B cell (primary cell): ENCODE data around the gene MPL. TPM values are rescaled to one million over a fixed set of nuclear protein-coding genes. Genes with fewer than 3 reads are reported as not detected.

Experiments
- ATAC-seq: fragments of 200-7000 bp; cut with Tn5 transposase; one replicate; pipeline ENCODE4 v1.10.0; 2021; ENCODE audit warnings: low read depth, mild to moderate bottlenecking, moderate number of reproducible peaks, moderate library complexity
- CTCF ChIA-PET: fragments of 350-600 bp; sonication (Branson Sonifier 250); formaldehyde crosslinking; loops from one replicate; lab custom pipeline; 2021; ENCODE audit warnings: antibody characterized with exemption, inconsistent platforms; lab: Charles Lee
- POLR2A ChIA-PET: fragments of 350-600 bp; sonication (Branson Sonifier 250); formaldehyde crosslinking; loops from one replicate; lab custom pipeline; 2021; ENCODE audit warnings: antibody characterized with exemption; lab: Charles Lee
- DNase-seq: peaks from one replicate; pipeline ENCODE4 v3.0.0; 2013
- H2AFZ ChIP-seq: 2 replicates; pipeline ENCODE4 v1.6.1; 2012; ENCODE audit warnings: mild to moderate bottlenecking, low read depth, low read length; ENCODE audit not compliant: insufficient read depth, poor library complexity, severe bottlenecking
- H3K27ac ChIP-seq, 2 donors: 1 replicate in 1 of 2; 2 replicates in 1 of 2; pipeline ENCODE4 v1.5.1; 2012 to 2013; ENCODE audit warnings: low read length in 2 of 2, mild to moderate bottlenecking in 2 of 2, moderate library complexity in 1 of 2
- H3K27me3 ChIP-seq, 4 experiments: fragments of 200-600 bp in 1 of 4; sonication (generic) in 1 of 4; replicated peaks in 1 of 4; 1 replicate in 2 of 4; 2 replicates in 2 of 4; pipeline versions ENCODE4 v1.6.1 to v1.7.0; 2013 to 2016; ENCODE audit warnings: low read length in 3 of 4, mild to moderate bottlenecking in 2 of 4, mixed read lengths in 1 of 4, moderate library complexity in 1 of 4; ENCODE audit not compliant: insufficient read depth in 4 of 4, control insufficient read depth in 3 of 4; ENCODE audit errors: control extremely low read depth in 1 of 4
- H3K36me3 ChIP-seq, 2 experiments: replicated peaks in 1 of 2; 1 replicate in 1 of 2; 2 replicates in 1 of 2; pipeline versions ENCODE4 v1.6.1 to v1.7.1; 2013; ENCODE audit warnings: low read length in 1 of 2; ENCODE audit not compliant: insufficient read depth in 2 of 2, control insufficient read depth in 1 of 2; ENCODE audit errors: control extremely low read depth in 1 of 2, extremely low read depth in 1 of 2
- H3K4me1 ChIP-seq, 2 donors: fragments of 200-600 bp in 1 of 2; sonication (generic) in 1 of 2; 1 replicate in 1 of 2; 2 replicates in 1 of 2; pipeline versions ENCODE4 v1.5.1 to v1.6.1; 2013 to 2017; ENCODE audit warnings: low read length in 2 of 2; ENCODE audit not compliant: control insufficient read depth in 2 of 2, insufficient read depth in 2 of 2
- H3K4me2 ChIP-seq: replicated peaks from 2 replicates; pipeline ENCODE3; 2012; ENCODE audit warnings: mild to moderate bottlenecking, low read depth, low read length; ENCODE audit not compliant: poor library complexity, severe bottlenecking
- H3K4me3 ChIP-seq, 5 experiments: fragments of 200-600 bp in 1 of 5; sonication (generic) in 1 of 5; 1 replicate in 3 of 5; 2 replicates in 2 of 5; pipeline versions ENCODE4 v1.5.1 to v1.7.0; 2011 to 2016; ENCODE audit warnings: low read length in 4 of 5, mild to moderate bottlenecking in 4 of 5, low read depth in 2 of 5, control low read depth in 1 of 5, moderate library complexity in 1 of 5; ENCODE audit not compliant: insufficient read depth in 1 of 5; ENCODE audit errors: control extremely low read depth in 1 of 5, extremely low read depth in 1 of 5
- H3K79me2 ChIP-seq: fragments of 200-600 bp; sonication (generic); one replicate; pipeline ENCODE4 v1.6.0; 2016; ENCODE audit warnings: low read length; ENCODE audit not compliant: control insufficient read depth, insufficient read depth
- H3K9ac ChIP-seq: fragments of 200-600 bp; sonication (generic); 2 replicates; pipeline ENCODE4 v1.6.1; 2017; ENCODE audit warnings: mild to moderate bottlenecking, low read length, moderate library complexity
- H3K9me3 ChIP-seq, 3 donors: one replicate each; pipeline versions ENCODE4 v1.6.1 to v1.7.1; 2013; ENCODE audit warnings: low read length in 2 of 3; ENCODE audit not compliant: control insufficient read depth in 2 of 3, insufficient read depth in 1 of 3; ENCODE audit errors: control extremely low read depth in 1 of 3
- H4K20me1 ChIP-seq: 2 replicates; pipeline ENCODE4 v1.6.0; 2012; ENCODE audit warnings: mild to moderate bottlenecking, low read length; ENCODE audit not compliant: insufficient read depth, control insufficient read depth, poor library complexity, severe bottlenecking
- H3K27ac Mint-ChIP-seq: one replicate; pipeline ENCODE4 v1.8.0; 2021; ENCODE audit warnings: mixed read lengths
- H3K27me3 Mint-ChIP-seq: one replicate; pipeline ENCODE4 v1.8.0; 2021; ENCODE audit warnings: mixed read lengths
- H3K4me1 Mint-ChIP-seq: one replicate; pipeline ENCODE4 v1.8.0; 2021; ENCODE audit warnings: mixed read lengths
- H3K4me3 Mint-ChIP-seq: one replicate; pipeline ENCODE4 v1.8.0; 2021; ENCODE audit warnings: mixed read lengths
- H3K9me3 Mint-ChIP-seq: one replicate; pipeline ENCODE4 v1.8.0; 2022; ENCODE audit warnings: mixed read lengths; ENCODE audit not compliant: insufficient read depth
- EZH2 ChIP-seq: IDR thresholded peaks from 2 replicates; pipeline ENCODE4 v1.6.1; 2012; ENCODE audit warnings: borderline replicate concordance, low read depth, mild to moderate bottlenecking, moderate library complexity, low read length; ENCODE audit not compliant: insufficient read depth, poor library complexity, severe bottlenecking
- WGBS: methylation state at CpG from one replicate; pipeline ENCODE4 v1.1.5; 2013; ENCODE audit warnings: missing lambda C conversion rate; ENCODE audit not compliant: insufficient coverage; 5-methylcytosine and 5-hydroxymethylcytosine counted together
- intact Hi-C: fragments of 100-400 bp; cut with micrococcal nuclease; formaldehyde crosslinking; loops from one replicate; pipeline ENCODE4 v1.10.0; 2022
- polyA plus RNA-seq: library from polyadenylated mRNA; depleted of rRNA; stranded (reverse); fragments of >200 nt; gene quantifications from 2 replicates; pipeline ENCODE4 v1.2.3, GENCODE V29; 2012
- total RNA-seq, 2 donors: library from RNA; stranded (reverse); fragments of 120-200 nt in 1 of 2; gene quantifications; 1 replicate in 1 of 2; 2 replicates in 1 of 2; pipeline versions ENCODE4 v1.2.3 to v1.2.4, GENCODE V29; 2013 to 2022
- TF ChIP-seq, protein P1 (sequence below): fragments of 200-600 bp; IDR thresholded peaks from one replicate; pipeline ENCODE4 v1.8.0; 2022; ENCODE audit warnings: antibody characterized with exemption, mild to moderate bottlenecking

The MPL gene
- total and polyA plus RNA-seq, 2 donors (not counting 1 experiment from before 2014, with no cell fraction given) = not detected

DNA sequence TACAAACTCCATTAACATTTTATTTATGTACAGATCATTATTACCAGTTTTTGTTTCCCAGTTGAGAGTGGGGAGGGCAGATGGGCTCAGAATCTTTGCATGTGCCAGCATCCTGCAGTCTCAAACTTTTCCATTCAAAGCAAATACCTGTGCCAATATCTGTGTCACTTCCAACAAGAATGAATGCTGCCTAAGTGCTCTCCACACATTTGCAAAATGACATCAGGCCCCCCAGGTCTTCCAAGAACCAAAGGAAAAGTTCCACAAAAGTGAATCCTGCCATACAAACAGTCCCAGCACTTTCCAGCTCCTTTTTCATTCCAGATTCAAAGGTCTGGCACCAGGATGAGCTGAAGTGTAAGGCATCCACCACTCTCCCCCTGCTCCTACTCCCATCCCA is 38.5 kb upstream of the MPL start:
- no peak overlapping the region for H3K27ac Mint-ChIP-seq
- ATAC-seq = no peak
- H3K9me3 Mint-ChIP-seq = no peaks in the 10 kb centered on the region
- no peaks in the 10 kb centered on the region for H3K4me1 Mint-ChIP-seq
- no peaks in the 10 kb centered on the region for H3K79me2 ChIP-seq
- no peak overlapping the region for H3K4me3 Mint-ChIP-seq
- no peak overlapping the region for H3K4me3 ChIP-seq
- no peaks in the 10 kb centered on the region for H3K4me1 ChIP-seq
- no peak overlapping the region for H3K4me2 ChIP-seq
- no peak for DNase-seq
- H3K36me3 ChIP-seq = no peaks in the 10 kb centered on the region
- H3K27me3 ChIP-seq = no peaks in the 10 kb centered on the region
- H3K27ac ChIP-seq = no peak overlapping the region
- ChIA-PET POLR2A (no interaction called here), CTCF (no interaction called here)
- no peaks in the 10 kb centered on the region for H4K20me1 ChIP-seq
- H2AFZ ChIP-seq = no peak overlapping the region
- intact Hi-C loops = no loop called here
- TF ChIP-seq, protein P1, sequence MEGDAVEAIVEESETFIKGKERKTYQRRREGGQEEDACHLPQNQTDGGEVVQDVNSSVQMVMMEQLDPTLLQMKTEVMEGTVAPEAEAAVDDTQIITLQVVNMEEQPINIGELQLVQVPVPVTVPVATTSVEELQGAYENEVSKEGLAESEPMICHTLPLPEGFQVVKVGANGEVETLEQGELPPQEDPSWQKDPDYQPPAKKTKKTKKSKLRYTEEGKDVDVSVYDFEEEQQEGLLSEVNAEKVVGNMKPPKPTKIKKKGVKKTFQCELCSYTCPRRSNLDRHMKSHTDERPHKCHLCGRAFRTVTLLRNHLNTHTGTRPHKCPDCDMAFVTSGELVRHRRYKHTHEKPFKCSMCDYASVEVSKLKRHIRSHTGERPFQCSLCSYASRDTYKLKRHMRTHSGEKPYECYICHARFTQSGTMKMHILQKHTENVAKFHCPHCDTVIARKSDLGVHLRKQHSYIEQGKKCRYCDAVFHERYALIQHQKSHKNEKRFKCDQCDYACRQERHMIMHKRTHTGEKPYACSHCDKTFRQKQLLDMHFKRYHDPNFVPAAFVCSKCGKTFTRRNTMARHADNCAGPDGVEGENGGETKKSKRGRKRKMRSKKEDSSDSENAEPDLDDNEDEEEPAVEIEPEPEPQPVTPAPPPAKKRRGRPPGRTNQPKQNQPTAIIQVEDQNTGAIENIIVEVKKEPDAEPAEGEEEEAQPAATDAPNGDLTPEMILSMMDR = no peak
- TF ChIP-seq EZH2 = no peak
- no peak overlapping the region for H3K9ac ChIP-seq
- H3K9me3 ChIP-seq = no peaks in the 10 kb centered on the region
- H3K27me3 Mint-ChIP-seq = peaks cover 10% of the 10 kb centered on the region

DNA sequence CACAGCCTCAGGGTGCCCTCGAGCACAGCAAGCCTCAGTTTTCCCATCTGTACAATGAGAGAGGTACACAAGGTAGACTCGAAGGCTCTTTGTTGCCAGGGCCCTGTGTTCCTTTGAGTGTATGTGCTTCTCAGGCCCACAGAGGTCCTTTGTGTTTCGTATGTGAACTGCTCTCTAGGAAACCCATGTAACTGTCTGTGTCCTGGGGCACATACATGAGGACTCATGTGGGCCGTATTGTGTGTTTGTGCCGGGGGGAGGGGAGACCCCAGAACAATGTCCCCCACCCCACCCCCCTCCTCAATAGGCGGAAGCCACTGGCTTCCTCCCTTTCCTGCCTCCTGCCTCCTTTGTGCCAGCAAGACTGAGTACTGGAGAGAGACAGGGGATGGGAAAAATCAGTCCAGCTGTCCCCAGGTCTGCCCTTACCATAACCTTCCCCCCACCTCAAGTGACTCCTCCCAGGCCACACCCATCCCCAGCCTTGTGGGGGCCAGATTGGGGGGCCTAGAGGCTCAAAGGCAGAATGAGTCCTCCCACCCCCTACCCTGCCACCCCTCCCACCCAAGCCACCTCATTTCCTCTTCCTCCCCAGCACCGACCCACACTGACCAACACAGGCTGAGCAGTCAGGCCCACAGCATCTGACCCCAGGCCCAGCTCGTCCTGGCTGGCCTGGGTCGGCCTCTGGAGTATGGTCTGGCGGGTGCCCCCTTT is 37.1 kb upstream of the MPL start, which contains the start of gene TIE1:
Gene TIE1, plus strand, starts transcription at position 605 of the 717 bp plus-strand sequence. Its CDS starts 90 bp downstream, at position 695.
- Histone ChIP-seq H3K36me3 (no peaks in the 10 kb centered on the region), H3K9ac (no peak within 1 kb of the TSS), H3K4me1 (no peaks in the 10 kb centered on the region), H3K79me2 (no peaks in the 10 kb centered on the region), H3K4me3 (no peak within 1 kb of the TSS), H4K20me1 (no peaks in the 10 kb centered on the region), H3K4me2 (no peak within 1 kb of the TSS), H3K27me3 (peaks cover 0 to 3% (median 0%) of the 10 kb centered on the region in 4 experiments), H3K27ac (no peak within 1 kb of the TSS), H3K9me3 (no peaks in the 10 kb centered on the region), H2AFZ (no peak within 1 kb of the TSS)
- 51% methylated on average over 7 of the region's 10 CpGs for WGBS
- peaks cover 14% of the 10 kb centered on the region for H3K27me3 Mint-ChIP-seq
- intact Hi-C loops = no loop called here
- H3K27ac Mint-ChIP-seq = no peak within 1 kb of the TSS
- ChIA-PET CTCF (no interaction called here), POLR2A (interaction anchor here (0.7 kb wide), 1 partner anchor 393 kb away, joined by 5 read pairs; no protein-coding TSS in a partner anchor)
- no peak for TF ChIP-seq EZH2
- TF ChIP-seq, protein P1 = no peak
- H3K4me1 Mint-ChIP-seq = no peaks in the 10 kb centered on the region
- ATAC-seq = no peak
- H3K4me3 Mint-ChIP-seq = no peak within 1 kb of the TSS
- no peaks in the 10 kb centered on the region for H3K9me3 Mint-ChIP-seq
- DNase-seq = no peak
